HG03159 (cell line): ENCODE results near the gene DACT3.

Source experiments
- ATAC-seq: cut with Tn5 transposase; IDR thresholded peaks from one replicate; pipeline ENCODE4 v1.9.1; 2021; ENCODE audit warnings: mild to moderate bottlenecking, moderate library complexity; ENCODE audit not compliant: unreplicated experiment

Gene DACT3

GRCh38 chr19:46670813-46671212, 9.8 kb upstream of the DACT3 start:
- no peak for ATAC-seq

GRCh38 chr19:46668662-46669061, 7.7 kb upstream of the DACT3 start:
- ATAC-seq = no peak

GRCh38 chr19:46665072-46665471, 4.1 kb upstream of the DACT3 start:
- ATAC-seq = no peak

- no peak for ATAC-seq
Measured at GRCh38 chr19:46661735-46662592, 982 bp upstream of the DACT3 start.

GRCh38 chr19:46660551-46661019, 397 bp downstream of the DACT3 start:
- no peak for ATAC-seq

- no peak for ATAC-seq
Measured at GRCh38 chr19:46660008-46660517, 919 bp downstream of the DACT3 start.

GRCh38 chr19:46659151-46660007, 1.6 kb downstream of the DACT3 start:
- no peak for ATAC-seq

GRCh38 chr19:46656541-46656940, 4.4 kb downstream of the DACT3 start:
- ATAC-seq = no peak

- no peak for ATAC-seq
Measured at GRCh38 chr19:46654621-46655152, 6.3 kb downstream of the DACT3 start.

GRCh38 chr19:46650445-46650844, 10.5 kb downstream of the DACT3 start:
- no peak for ATAC-seq

GRCh38 chr19:46648961-46649960, 11.7 kb downstream of the DACT3 start:
- ATAC-seq = no peak

GRCh38 chr19:46648060-46648960, 12.7 kb downstream of the DACT3 start:
- ATAC-seq = no peak

- ATAC-seq = no peak
Measured at GRCh38 chr19:46646402-46646801, 14.6 kb downstream of the DACT3 start.

- ATAC-seq = no peak
Measured at GRCh38 chr19:46644720-46645119, 16.3 kb downstream of the DACT3 start.

- ATAC-seq = no peak
Measured at GRCh38 chr19:46640656-46641055, 20.3 kb downstream of the DACT3 start.

- no peak for ATAC-seq
Measured at GRCh38 chr19:46639358-46640182, 21.4 kb downstream of the DACT3 start.

GRCh38 chr19:46637224-46637623, 23.8 kb downstream of the DACT3 start:
- no peak for ATAC-seq
